Measurements from ENCODE around the gene RNF208. TPM values are rescaled to one million over a fixed set of nuclear protein-coding genes. Genes with fewer than 3 reads are reported as not detected.

RNF208 gene
- total and polyA plus RNA-seq, 10 of the 15 experiments (the other 5 are each of a cell fraction or from before 2014, with no cell fraction given), result 0.06 to 10.7 (median 0.77) TPM

- in situ Hi-C loops (cut with MboI), result no loop called here
- H3K4me3 ChIP-seq, result peak overlapping the region; percentile 98
- peaks cover 30% of the 10 kb centered on the region for H3K79me2 ChIP-seq (ENCODE audit: control insufficient read depth, insufficient read depth, low read length)
- DNase-seq (ENCODE audit: low read depth, low spot score), result no peak
- peak overlapping the region; percentile 35; the same call in 1 of the 2 replicates for H3K27ac ChIP-seq (ENCODE audit: control insufficient read depth, insufficient read depth)
- H3K36me3 ChIP-seq (ENCODE audit: control insufficient read depth in 2 of 2, insufficient read depth in 2 of 2, low read length in 1 of 2), result peaks cover 8 to 14% of the 10 kb centered on the region in 2 experiments
- ChIA-PET CTCF (interaction anchor here (0.6 to 0.9 kb wide), 3 partner anchors 12 to 202 kb away, joined by 3 to 6 read pairs (median 3); no protein-coding TSS in a partner anchor), RAD21 (ENCODE audit: unreplicated experiment) (interaction anchor here (0.6 to 0.8 kb wide), 2 partner anchors 11 to 284 kb away, joined by 3 read pairs; no protein-coding TSS in a partner anchor), POLR2A (interaction anchor here (0.6 to 9.2 kb wide), 6 partner anchors 13 to 92 kb away, joined by 3 to 112 read pairs (median 4); partner anchors contain the start of genes NELFB and TOR4A), SMC1A (ENCODE audit: uncharacterized antibody, unreplicated experiment) (interaction anchor here (1.0 to 1.1 kb wide), 2 partner anchors 20 to 59 kb away, joined by 3 to 4 read pairs; partner anchors contain the start of genes NRARP and RNF208)
- no peaks in the 10 kb centered on the region for H3K27me3 ChIP-seq (replicated peaks in 1 of 2; ENCODE audit: control insufficient read depth in 2 of 2, insufficient read depth in 2 of 2, low read length in 1 of 2)
- no peak for ATAC-seq
- H3K9ac ChIP-seq (ENCODE audit: control insufficient read depth, insufficient read depth, low read length), result peak overlapping the region; percentile 63
- FAIRE-seq, result no peak
- peaks cover 30% of the 10 kb centered on the region for H3K4me1 ChIP-seq (ENCODE audit: control insufficient read depth, insufficient read depth, low read length)
- no peak overlapping the region for H2AFZ ChIP-seq (ENCODE audit: control insufficient read depth, low read depth, low read length)
- 0 out of 2 replicates have a peak, but pooled peaks have one; percentile 47 for TF ChIP-seq POLR2AphosphoS2 (IDR thresholded peaks at IDR 0.05; ENCODE audit: low read depth, low read length)
- TF ChIP-seq BACH1 (IDR thresholded peaks at IDR 0.05; ENCODE audit: borderline replicate concordance), result peak; percentile 9; the same call in 1 of the 2 replicates
- TF ChIP-seq IKZF2 (IDR thresholded peaks at IDR 0.05), result no peak
- intact Hi-C loops (cut with micrococcal nuclease; ENCODE audit: unreplicated experiment), result no loop called here
- H3K4me2 ChIP-seq (ENCODE audit: control insufficient read depth, insufficient read depth), result peak overlapping the region; percentile 91
- no peaks in the 10 kb centered on the region for H3K9me3 ChIP-seq (replicated peaks; ENCODE audit: control insufficient read depth, insufficient read depth, low read length)
- no TSS peak for BruUV-seq (replicated peaks)
- WGBS (ENCODE audit: insufficient coverage, insufficient replicate concordance, low lambda C conversion rate, missing lambda C conversion rate), result 63% methylated on average over 34 of the region's 36 CpGs
- H4K20me1 ChIP-seq (ENCODE audit: control insufficient read depth, insufficient read depth), result peaks cover 4% of the 10 kb centered on the region; the same call in 1 of the 2 replicates
Measured at GRCh38 chr9:137242269-137243203, 20.5 kb upstream of the RNF208 start.
